GM19372 (cell line): ENCODE data around the gene CD22.
"Not testable (repeated sequence)": the region's sequence is repeated elsewhere in the genome, so short reads cannot be mapped to it uniquely, and the experiment has no call there.

Source experiments
- ATAC-seq: cut with Tn5 transposase; IDR thresholded peaks from one replicate; pipeline ENCODE4 v1.9.1; 2021; ENCODE audit warnings: mild to moderate bottlenecking, low read depth, moderate library complexity; ENCODE audit not compliant: unreplicated experiment

The CD22 gene

GRCh38 chr19:35378356-35378755 lies 49.4 kb downstream of the CD22 start:
- no peak for ATAC-seq

- not testable (repeated sequence) for ATAC-seq
Observed at GRCh38 chr19:35379545-35379944, 50.6 kb downstream of the CD22 start.

GRCh38 chr19:35379992-35380391 lies 51.0 kb downstream of the CD22 start:
- no peak for ATAC-seq

- ATAC-seq, result no peak
Observed at GRCh38 chr19:35380450-35381124, 51.6 kb downstream of the CD22 start.

- ATAC-seq, result no peak
Observed at GRCh38 chr19:35381318-35381717, 52.3 kb downstream of the CD22 start.

- no peak for ATAC-seq
Observed at GRCh38 chr19:35381926-35382325, 52.9 kb downstream of the CD22 start.

GRCh38 chr19:35383536-35383935 lies 54.5 kb downstream of the CD22 start:
- no peak for ATAC-seq

GRCh38 chr19:35388277-35389054 lies 59.5 kb downstream of the CD22 start:
- no peak for ATAC-seq

GRCh38 chr19:35389192-35389861 lies 60.3 kb downstream of the CD22 start:
- no peak for ATAC-seq

- ATAC-seq, result no peak
Observed at GRCh38 chr19:35392742-35393715, 64.0 kb downstream of the CD22 start.

- ATAC-seq, result no peak
Observed at GRCh38 chr19:35395382-35396199, 66.6 kb downstream of the CD22 start.

- ATAC-seq, result no peak
Observed at GRCh38 chr19:35396240-35396885, 67.4 kb downstream of the CD22 start.
